ENCODE data around the gene CLEC16A.

Gene CLEC16A

GRCh38 chr16:10993649-10994048, 49.3 kb downstream of the CLEC16A start:
- DNase-seq: no peak

- no peak for DNase-seq
Observed at GRCh38 chr16:10994571-10994970, 50.2 kb downstream of the CLEC16A start.

GRCh38 chr16:10995565-10995964, 51.2 kb downstream of the CLEC16A start:
- DNase-seq: no peak

- no peak for DNase-seq
Observed at GRCh38 chr16:10997485-10997884, 53.1 kb downstream of the CLEC16A start.

GRCh38 chr16:10999300-10999699, 54.9 kb downstream of the CLEC16A start:
- no peak for DNase-seq

GRCh38 chr16:11001611-11002010, 57.2 kb downstream of the CLEC16A start:
- DNase-seq: no peak

- no peak for DNase-seq
Observed at GRCh38 chr16:11003141-11003540, 58.8 kb downstream of the CLEC16A start.

- no peak for DNase-seq
Observed at GRCh38 chr16:11004351-11004750, 60.0 kb downstream of the CLEC16A start.

- DNase-seq: no peak
Observed at GRCh38 chr16:11004973-11005610, 60.7 kb downstream of the CLEC16A start.

- no peak for DNase-seq
Observed at GRCh38 chr16:11005611-11005975, 61.2 kb downstream of the CLEC16A start.

- no peak for DNase-seq
Observed at GRCh38 chr16:11006656-11007055, 62.3 kb downstream of the CLEC16A start.

- no peak for DNase-seq
Observed at GRCh38 chr16:11007714-11008280, 63.4 kb downstream of the CLEC16A start.

GRCh38 chr16:11009027-11009755, 64.8 kb downstream of the CLEC16A start:
- DNase-seq: no peak

GRCh38 chr16:11010575-11011221, 66.3 kb downstream of the CLEC16A start:
- no peak for DNase-seq

- no peak for DNase-seq
Observed at GRCh38 chr16:11011326-11011725, 67.0 kb downstream of the CLEC16A start.

- no peak for DNase-seq
Observed at GRCh38 chr16:11012841-11013240, 68.5 kb downstream of the CLEC16A start.

GRCh38 chr16:11014136-11014535, 69.8 kb downstream of the CLEC16A start:
- DNase-seq: no peak

GRCh38 chr16:11015076-11015475, 70.7 kb downstream of the CLEC16A start:
- no peak for DNase-seq

GRCh38 chr16:11015607-11016006, 71.2 kb downstream of the CLEC16A start:
- no peak for DNase-seq

GRCh38 chr16:11016524-11016988, 72.2 kb downstream of the CLEC16A start:
- no peak for DNase-seq

GRCh38 chr16:11016993-11017392, 72.6 kb downstream of the CLEC16A start:
- DNase-seq: no peak

GRCh38 chr16:11017499-11017898, 73.1 kb downstream of the CLEC16A start:
- no peak for DNase-seq

- no peak for DNase-seq
Observed at GRCh38 chr16:11020388-11020787, 76.0 kb downstream of the CLEC16A start.
